GM12878 (cell line): ENCODE data around the gene CXXC4. TPM values are rescaled to one million over a fixed set of nuclear protein-coding genes. Genes with fewer than 3 reads are reported as not detected.

ENCODE experiments used
- ATAC-seq: fragments of 200-7000 bp; cut with Tn5 transposase; 3 replicates; pipeline ENCODE4 v1.9.1; 2020; ENCODE audit warnings: mild to moderate bottlenecking, moderate library complexity
- BruUV-seq: library from RNA; stranded (reverse); fragments of 400-500 nt; replicated peaks from 2 replicates; lab custom pipeline; 2021; lab: Mats Ljungman, UMichigan
- CTCF ChIA-PET: fragments of 300-600 bp; sonication (Branson Sonifier 250); formaldehyde crosslinking; extraction: SDS; loops from one replicate; lab custom pipeline; 2021; ENCODE audit warnings: inconsistent platforms; lab: Yijun Ruan, JAX
- POLR2A ChIA-PET: fragments of 350-600 bp; formaldehyde crosslinking; extraction: SDS; loops from one replicate; lab custom pipeline; 2021; ENCODE audit warnings: inconsistent platforms; lab: Charles Lee
- RAD21 ChIA-PET: fragments of 300-600 bp; sonication (Branson Sonifier 250); formaldehyde crosslinking; loops from one replicate; lab custom pipeline; 2023; ENCODE audit warnings: antibody characterized with exemption; ENCODE audit not compliant: unreplicated experiment; lab: Charles Lee
- SMC1A ChIA-PET: fragments of 300-600 bp; sonication (Branson Sonifier 250); formaldehyde crosslinking; loops from one replicate; lab custom pipeline; 2023; ENCODE audit not compliant: unreplicated experiment, uncharacterized antibody; lab: Charles Lee
- DNase-seq: peaks from one replicate; pipeline ENCODE4 v3.0.0-alpha.2; 2011; ENCODE audit warnings: low read depth, low spot score
- FAIRE-seq: peaks from 3 replicates; lab custom pipeline; 2011; peaks lifted over from hg19 to GRCh38; lab: Jason Lieb, UNC
- H2AFZ ChIP-seq: 2 replicates; pipeline ENCODE4 v1.6.0; 2011; ENCODE audit warnings: low read depth, low read length, control low read depth; ENCODE audit not compliant: control insufficient read depth
- H3K27ac ChIP-seq: 2 replicates; pipeline ENCODE4 v1.5.1; 2011; ENCODE audit warnings: control low read depth; ENCODE audit not compliant: control insufficient read depth, insufficient read depth
- H3K27me3 ChIP-seq, 2 experiments: replicated peaks in 1 of 2; 2 replicates each; pipeline versions ENCODE4 v1.6.0 to v1.6.1; 2011; ENCODE audit warnings: low read length in 1 of 2; ENCODE audit not compliant: control insufficient read depth in 2 of 2, insufficient read depth in 2 of 2
- H3K36me3 ChIP-seq, 2 experiments: 2 replicates each; pipeline ENCODE4 v1.5.1; 2011; ENCODE audit warnings: low read length in 1 of 2; ENCODE audit not compliant: control insufficient read depth in 2 of 2, insufficient read depth in 2 of 2
- H3K4me1 ChIP-seq: 2 replicates; pipeline ENCODE4 v1.6.1; 2011; ENCODE audit warnings: mild to moderate bottlenecking, low read length, moderate library complexity, mixed read lengths; ENCODE audit not compliant: control insufficient read depth, insufficient read depth
- H3K4me2 ChIP-seq: 2 replicates; pipeline ENCODE4 v1.6.0; 2011; ENCODE audit warnings: control low read depth; ENCODE audit not compliant: control insufficient read depth, insufficient read depth
- H3K4me3 ChIP-seq: fragments of 200-600 bp; sonication (generic); 2 replicates; pipeline ENCODE4 v1.5.1; 2016
- H3K79me2 ChIP-seq: 2 replicates; pipeline ENCODE4 v1.6.0; 2011; ENCODE audit warnings: low read length; ENCODE audit not compliant: control insufficient read depth, insufficient read depth
- H3K9ac ChIP-seq: 2 replicates; pipeline ENCODE4 v1.8.0; 2011; ENCODE audit warnings: low read length, control low read depth, mixed read lengths; ENCODE audit not compliant: control insufficient read depth, insufficient read depth
- H3K9me3 ChIP-seq: replicated peaks from 3 replicates; pipeline ENCODE4 v1.5.1; 2011; ENCODE audit warnings: mild to moderate bottlenecking, low read length; ENCODE audit not compliant: control insufficient read depth, insufficient read depth
- H4K20me1 ChIP-seq: 2 replicates; pipeline ENCODE4 v1.6.0; 2011; ENCODE audit not compliant: control insufficient read depth, insufficient read depth
- RAD21 ChIP-seq: IDR thresholded peaks from 2 replicates; pipeline ENCODE4 v1.6.1; 2011; ENCODE audit warnings: mild to moderate bottlenecking, low read depth, low read length, moderate library complexity; ENCODE audit not compliant: insufficient read depth
- SMC3 ChIP-seq: IDR thresholded peaks from 2 replicates; pipeline ENCODE4 v1.6.1; 2011; ENCODE audit warnings: low read length, improper control_type of control experiment, borderline replicate concordance
- TARDBP ChIP-seq: IDR thresholded peaks from 2 replicates; pipeline ENCODE4 v1.6.1; 2016; ENCODE audit warnings: borderline replicate concordance
- WGBS: methylation state at CpG from one replicate; pipeline ENCODE4 v1.1.6; 2016; ENCODE audit warnings: low lambda C conversion rate; ENCODE audit not compliant: insufficient replicate concordance, insufficient coverage; ENCODE audit errors: missing lambda C conversion rate; 5-methylcytosine and 5-hydroxymethylcytosine counted together
- in situ Hi-C: fragments of 300-500 bp; cut with MboI; formaldehyde crosslinking; loops from 9 replicates; pipeline ENCODE4 v1.14.3; 2018; ENCODE audit warnings: mixed read lengths
- intact Hi-C: fragments of 100-400 bp; cut with micrococcal nuclease; formaldehyde crosslinking; loops from one replicate; pipeline ENCODE4 v1.14.2; 2022; ENCODE audit not compliant: unreplicated experiment
- polyA plus RNA-seq, 11 experiments: library from polyadenylated mRNA; depleted of rRNA in 4 of 11; unstranded in 6 of 11; stranded (reverse) in 5 of 11; fragments of >200 nt; fragmentation: Nextera tagmentation in 4 of 11; fragmentation: Illumina TruSeq in 1 of 11; extraction: Ambion mirVana in 4 of 11; extraction: Trizol in 1 of 11; gene quantifications; 1 replicate in 1 of 11; 2 replicates in 10 of 11; pipeline versions ENCODE4 v1.2.1 to v1.2.3, GENCODE V29; 2011 to 2016; ENCODE audit warnings: inconsistent platforms in 2 of 11, missing spikeins in 2 of 11, low read depth in 1 of 11
- total RNA-seq, 4 experiments: library from RNA; depleted of rRNA in 3 of 4; stranded (reverse); fragments of >200 nt in 3 of 4; fragmentation: Illumina TruSeq in 1 of 4; extraction: Trizol in 1 of 4; gene quantifications; 2 replicates each; pipeline versions ENCODE4 v1.2.1 to v1.2.3, GENCODE V29; 2013 to 2021
- TF ChIP-seq, protein P1 (sequence below): fragments of 450-650 bp; IDR thresholded peaks from 2 replicates; pipeline ENCODE4 v1.6.1; 2018; ENCODE audit warnings: borderline replicate concordance, mild to moderate bottlenecking; ENCODE audit not compliant: partially characterized antibody
- TF ChIP-seq, protein P2 (sequence below), 3 experiments: IDR thresholded peaks in 2 of 3; conservative IDR thresholded peaks in 1 of 3; 2 replicates each; pipeline ENCODE4 v1.5.1; 2011; ENCODE audit warnings: low read depth in 3 of 3, low read length in 3 of 3, mild to moderate bottlenecking in 3 of 3, control low read depth in 2 of 3, moderate library complexity in 2 of 3, inconsistent platforms in 1 of 3, mixed read lengths in 1 of 3; ENCODE audit not compliant: control insufficient read depth in 2 of 3, insufficient read depth in 1 of 3; ENCODE audit errors: extremely low read depth in 1 of 3

CXXC4 gene
- total and polyA plus RNA-seq, 10 of the 15 experiments (the other 5 are each of a cell fraction or from before 2014, with no cell fraction given): 4.2 to 17.0 (median 7.8) TPM

DNA sequence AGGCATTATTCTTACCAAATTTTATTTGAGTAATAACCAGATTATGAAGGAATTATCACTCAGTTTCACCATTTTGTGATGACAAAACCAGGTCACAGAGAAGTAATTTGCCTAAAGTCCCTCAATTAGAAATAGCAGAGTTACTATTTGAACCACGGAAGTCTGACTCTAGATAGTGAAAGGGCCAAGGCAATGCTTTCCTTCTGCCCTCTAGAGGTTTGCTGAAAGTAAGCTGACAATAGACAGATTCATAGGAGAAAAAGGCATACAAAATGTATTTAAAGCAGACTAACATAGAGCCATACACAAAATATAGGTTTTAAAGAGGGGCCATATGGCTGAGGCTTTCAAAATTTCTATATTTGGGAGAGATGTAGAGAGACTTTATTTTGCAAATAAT lies 43.1 kb downstream of the CXXC4 start:
- no TSS peak for BruUV-seq
- Histone ChIP-seq H3K9me3 (no peaks in the 10 kb centered on the region; the same call in 2 of the 3 replicates), H3K27me3 (no peaks in the 10 kb centered on the region), H4K20me1 (no peaks in the 10 kb centered on the region), H2AFZ (peak overlapping the region; percentile 70), H3K4me2 (no peak overlapping the region), H3K79me2 (no peaks in the 10 kb centered on the region), H3K9ac (no peak overlapping the region), H3K4me3 (no peak overlapping the region), H3K4me1 (no peaks in the 10 kb centered on the region), H3K36me3 (no peaks in the 10 kb centered on the region), H3K27ac (no peak overlapping the region)
- SMC1A ChIA-PET: interaction anchor here (0.8 to 3.1 kb wide), 9 partner anchors 9 to 86 kb away, joined by 3 to 11 read pairs (median 6); no protein-coding TSS in a partner anchor
- TF ChIP-seq RAD21 (peak; percentile 45), TARDBP (no peak), SMC3 (peak; percentile 23; the same call in 1 of the 2 replicates)
- TF ChIP-seq, protein P1, sequence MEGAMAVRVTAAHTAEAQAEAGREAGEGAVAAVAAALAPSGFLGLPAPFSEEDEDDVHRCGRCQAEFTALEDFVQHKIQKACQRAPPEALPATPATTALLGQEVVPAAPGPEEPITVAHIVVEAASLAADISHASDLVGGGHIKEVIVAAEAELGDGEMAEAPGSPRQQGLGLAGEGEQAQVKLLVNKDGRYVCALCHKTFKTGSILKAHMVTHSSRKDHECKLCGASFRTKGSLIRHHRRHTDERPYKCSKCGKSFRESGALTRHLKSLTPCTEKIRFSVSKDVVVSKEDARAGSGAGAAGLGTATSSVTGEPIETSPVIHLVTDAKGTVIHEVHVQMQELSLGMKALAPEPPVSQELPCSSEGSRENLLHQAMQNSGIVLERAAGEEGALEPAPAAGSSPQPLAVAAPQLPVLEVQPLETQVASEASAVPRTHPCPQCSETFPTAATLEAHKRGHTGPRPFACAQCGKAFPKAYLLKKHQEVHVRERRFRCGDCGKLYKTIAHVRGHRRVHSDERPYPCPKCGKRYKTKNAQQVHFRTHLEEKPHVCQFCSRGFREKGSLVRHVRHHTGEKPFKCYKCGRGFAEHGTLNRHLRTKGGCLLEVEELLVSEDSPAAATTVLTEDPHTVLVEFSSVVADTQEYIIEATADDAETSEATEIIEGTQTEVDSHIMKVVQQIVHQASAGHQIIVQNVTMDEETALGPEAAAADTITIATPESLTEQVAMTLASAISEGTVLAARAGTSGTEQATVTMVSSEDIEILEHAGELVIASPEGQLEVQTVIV: no peak
- TF ChIP-seq, protein P2, sequence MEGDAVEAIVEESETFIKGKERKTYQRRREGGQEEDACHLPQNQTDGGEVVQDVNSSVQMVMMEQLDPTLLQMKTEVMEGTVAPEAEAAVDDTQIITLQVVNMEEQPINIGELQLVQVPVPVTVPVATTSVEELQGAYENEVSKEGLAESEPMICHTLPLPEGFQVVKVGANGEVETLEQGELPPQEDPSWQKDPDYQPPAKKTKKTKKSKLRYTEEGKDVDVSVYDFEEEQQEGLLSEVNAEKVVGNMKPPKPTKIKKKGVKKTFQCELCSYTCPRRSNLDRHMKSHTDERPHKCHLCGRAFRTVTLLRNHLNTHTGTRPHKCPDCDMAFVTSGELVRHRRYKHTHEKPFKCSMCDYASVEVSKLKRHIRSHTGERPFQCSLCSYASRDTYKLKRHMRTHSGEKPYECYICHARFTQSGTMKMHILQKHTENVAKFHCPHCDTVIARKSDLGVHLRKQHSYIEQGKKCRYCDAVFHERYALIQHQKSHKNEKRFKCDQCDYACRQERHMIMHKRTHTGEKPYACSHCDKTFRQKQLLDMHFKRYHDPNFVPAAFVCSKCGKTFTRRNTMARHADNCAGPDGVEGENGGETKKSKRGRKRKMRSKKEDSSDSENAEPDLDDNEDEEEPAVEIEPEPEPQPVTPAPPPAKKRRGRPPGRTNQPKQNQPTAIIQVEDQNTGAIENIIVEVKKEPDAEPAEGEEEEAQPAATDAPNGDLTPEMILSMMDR (IDR thresholded peaks at IDR 0.05 in 2 of 3, conservative IDR thresholded peaks at IDR 0.05 in 1 of 3; ENCODE audit: control insufficient read depth in 2 of 3, extremely low read depth in 1 of 3, insufficient read depth in 1 of 3, low read depth in 3 of 3, low read length in 3 of 3): peak; percentile 14 to 35 (median 31); a peak in 3 of 6 replicates
- no peak for DNase-seq
- RAD21 ChIA-PET: interaction anchor here (0.9 to 1.3 kb wide), 2 partner anchors 13 to 39 kb away, joined by 3 to 5 read pairs; no protein-coding TSS in a partner anchor
- 0% methylated on average over 1 of the region's 1 CpG for WGBS
- POLR2A ChIA-PET: no interaction called here
- in situ Hi-C loops (no loop called here), intact Hi-C loops (loop anchor here (1.0 kb wide), 1 partner anchor 386 kb away; no protein-coding TSS in a partner anchor)
- peak; percentile 94 for ATAC-seq
- no peak for FAIRE-seq
- CTCF ChIA-PET: interaction anchor here (0.8 to 1.5 kb wide), 11 partner anchors 8 to 504 kb away, joined by 3 to 8 read pairs (median 3); no protein-coding TSS in a partner anchor
